Fibroblast of peridontal ligament (primary cell): ENCODE results near the gene ZNF408.
"Not testable (repeated sequence)": the region's sequence is repeated elsewhere in the genome, so short reads cannot be mapped to it uniquely, and the experiment has no call there.

Experiments used
- DNase-seq: peaks from one replicate; pipeline ENCODE4 v3.0.0-alpha.2; 2010; ENCODE audit errors: extremely low read depth

ZNF408 gene

GRCh38 chr11:46700241-46701077 lies at the start of gene ZNF408, which contains the start of gene ARHGAP1:
Gene ZNF408, plus strand, starts transcription at chr11:46701031. Its CDS starts 17 bp downstream, at chr11:46701048.
Gene ARHGAP1, minus strand, starts transcription at chr11:46700619. Its CDS starts 4,512 bp downstream, at chr11:46696107.
- DNase-seq, result peak; percentile 98

DNA sequence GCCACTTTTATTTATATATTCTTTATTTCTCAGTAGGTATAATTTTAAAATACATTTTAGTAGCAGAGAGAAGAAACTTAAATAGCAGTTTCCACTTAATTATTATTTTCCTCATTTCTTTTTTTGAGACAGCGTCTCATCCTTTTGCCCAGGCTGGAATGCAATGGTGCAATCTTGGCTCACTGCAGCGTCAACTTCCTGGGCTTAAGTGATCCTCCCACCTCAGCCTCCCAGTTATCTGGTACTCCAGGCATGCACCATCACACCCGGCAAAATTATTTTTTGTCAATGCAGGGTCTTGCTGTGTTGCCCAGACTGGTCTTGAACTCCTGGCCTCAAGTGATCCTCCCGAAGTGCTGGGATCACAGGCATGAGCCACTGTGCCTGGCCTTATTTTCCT lies 45.2 kb upstream of the ZNF408 start:
- no peak for DNase-seq

DNA sequence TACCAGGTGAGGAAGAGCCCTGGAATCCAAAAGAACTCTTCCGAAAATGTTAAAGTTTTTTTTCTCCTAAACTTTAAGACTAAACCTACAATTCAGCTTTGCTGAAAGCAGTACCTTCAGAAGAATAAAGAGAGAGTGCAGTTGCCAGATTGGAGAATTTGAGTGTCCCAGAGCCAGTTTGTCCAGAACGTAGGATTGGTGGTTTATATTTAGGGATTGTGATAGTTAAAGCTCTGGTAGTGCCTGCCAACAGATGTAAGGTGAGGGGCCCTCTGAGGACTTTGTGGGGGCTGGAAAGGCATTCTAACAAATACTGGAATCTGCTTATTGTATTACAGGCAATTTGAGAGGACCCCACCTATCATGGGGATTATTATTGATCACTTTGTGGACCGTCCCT lies 43.6 kb upstream of the ZNF408 start:
- DNase-seq, result no peak

- peak; percentile 92 for DNase-seq
Measured at GRCh38 chr11:46658259-46658658, 42.6 kb upstream of the ZNF408 start.

GRCh38 chr11:46659908-46660307 lies 40.9 kb upstream of the ZNF408 start:
- peak; percentile 89 for DNase-seq

DNA sequence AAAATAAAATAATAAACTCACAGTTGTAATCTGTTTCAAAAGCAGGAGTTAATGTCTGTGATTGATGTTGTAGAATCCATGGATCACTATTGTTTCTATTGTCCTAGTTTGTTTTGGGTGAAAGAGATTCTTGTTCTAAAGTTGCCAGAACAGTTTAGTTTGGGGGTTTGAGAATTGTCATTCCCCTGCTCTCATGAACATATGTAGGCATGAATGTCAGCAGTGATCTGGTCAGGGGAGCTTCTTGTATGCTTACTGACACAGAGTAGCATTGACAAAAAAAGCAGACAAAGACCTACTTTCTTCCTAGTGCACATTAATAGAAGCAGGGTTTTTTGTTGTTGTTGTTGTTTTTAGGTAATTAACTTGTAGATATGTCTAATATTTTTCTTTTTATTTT lies 39.0 kb upstream of the ZNF408 start:
- DNase-seq, result no peak

- no peak for DNase-seq
Measured at GRCh38 chr11:46662366-46662765, 38.5 kb upstream of the ZNF408 start.

DNA sequence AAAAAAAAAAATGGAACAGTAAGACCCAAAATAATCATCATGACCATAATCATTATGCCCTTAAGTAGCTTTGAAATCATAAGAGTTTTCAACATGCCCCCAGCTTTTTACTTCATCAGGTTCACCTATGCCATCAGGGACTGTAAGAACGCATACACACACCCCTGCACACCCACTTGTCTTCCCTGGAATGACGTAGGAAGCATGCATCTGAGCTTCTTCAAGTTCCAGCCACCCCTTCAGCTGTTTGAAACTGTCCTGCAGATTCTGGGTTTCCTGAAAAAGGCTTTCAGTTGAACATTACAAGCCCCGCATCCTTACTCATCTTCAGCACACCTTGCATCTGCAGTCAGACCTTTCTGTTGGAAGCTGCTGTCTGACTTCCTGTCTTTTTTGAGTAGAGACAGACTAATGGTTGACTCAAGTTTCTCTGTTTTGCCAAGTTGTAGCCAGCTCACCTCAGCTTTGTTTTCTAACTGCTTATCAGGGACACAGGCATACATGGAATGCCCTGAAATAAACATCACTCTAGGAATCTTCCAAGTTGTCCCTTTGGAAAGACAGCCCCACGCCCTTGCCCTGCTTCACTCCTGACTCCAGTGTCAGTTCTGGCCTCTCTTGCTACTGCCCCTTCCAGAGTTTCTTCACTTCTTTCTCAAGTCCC lies 37.4 kb upstream of the ZNF408 start:
- DNase-seq, result no peak

DNA sequence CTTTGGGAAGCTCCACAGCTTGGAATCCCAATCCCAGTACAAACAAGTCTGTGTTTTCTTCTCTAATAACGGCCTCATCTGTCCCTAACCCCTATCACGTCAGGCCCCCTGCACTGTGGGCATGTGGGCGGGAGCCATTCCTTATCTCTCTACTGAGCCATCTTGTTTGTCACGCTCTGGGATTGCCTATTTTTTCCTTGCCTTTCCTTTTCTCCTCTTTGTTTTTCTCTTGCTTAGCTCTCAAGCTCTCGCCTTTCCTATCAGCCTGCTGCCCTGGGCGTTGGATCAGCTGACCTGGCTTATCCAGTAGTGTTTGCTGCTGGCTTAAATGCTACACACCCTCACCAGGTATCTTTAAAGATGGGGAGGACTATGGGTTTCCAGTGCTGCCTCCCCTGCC lies 36.2 kb upstream of the ZNF408 start:
- no peak for DNase-seq

- no peak for DNase-seq
Measured at GRCh38 chr11:46665356-46665755, 35.5 kb upstream of the ZNF408 start.

DNA sequence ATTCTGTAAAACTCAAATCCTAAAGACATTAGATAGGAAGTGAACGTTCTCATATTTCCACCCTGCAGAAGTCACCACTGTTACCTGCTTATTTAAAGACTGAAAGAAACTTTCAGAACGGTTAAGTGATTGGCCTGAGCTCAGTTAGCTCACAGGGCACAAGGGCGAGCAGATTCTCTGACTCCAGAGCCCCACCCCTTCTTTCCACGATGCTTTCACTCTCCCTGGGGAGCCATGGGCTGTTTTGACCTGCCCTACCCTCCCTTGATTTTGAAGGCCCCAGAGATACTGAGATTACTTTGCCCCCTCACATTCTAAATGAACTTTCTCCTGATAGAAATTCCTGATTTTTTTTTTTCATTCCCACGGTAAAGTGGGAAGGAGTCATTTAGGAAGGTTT lies 34.3 kb upstream of the ZNF408 start:
- peak; percentile 41 for DNase-seq

GRCh38 chr11:46667043-46667481 lies 33.8 kb upstream of the ZNF408 start:
- no peak for DNase-seq

DNA sequence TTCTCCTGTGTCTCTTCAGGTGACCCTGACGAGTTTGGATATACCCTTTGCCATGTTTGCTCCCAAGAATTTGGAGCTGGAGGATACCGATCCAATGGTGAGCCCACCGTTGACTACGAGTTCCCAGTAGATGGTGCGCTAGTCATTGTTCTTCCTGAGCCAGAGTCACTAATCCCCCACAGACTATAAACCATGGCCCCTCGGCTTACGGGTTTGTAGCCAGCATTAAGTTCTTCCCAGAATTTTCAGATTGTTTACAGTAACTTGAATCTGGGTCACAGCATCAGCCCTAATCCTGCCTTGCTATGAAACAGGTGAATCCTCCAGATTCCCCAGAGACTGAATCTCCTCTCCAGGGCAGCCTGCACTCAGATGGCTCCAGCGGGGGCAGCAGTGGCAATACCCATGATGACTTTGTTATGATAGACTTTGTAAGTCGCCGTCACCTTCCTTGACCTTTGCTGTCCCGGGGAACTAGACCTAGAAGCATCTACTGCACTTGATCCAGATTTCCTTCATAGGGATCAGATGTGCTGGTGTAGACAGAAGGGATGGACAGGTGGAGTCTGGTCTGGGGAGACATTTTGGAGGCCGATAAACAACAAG lies 32.2 kb upstream of the ZNF408 start:
- DNase-seq, result no peak

- no peak for DNase-seq
Measured at GRCh38 chr11:46669711-46670139, 31.1 kb upstream of the ZNF408 start.

GRCh38 chr11:46670521-46670920 lies 30.3 kb upstream of the ZNF408 start:
- not testable (repeated sequence) for DNase-seq

DNA sequence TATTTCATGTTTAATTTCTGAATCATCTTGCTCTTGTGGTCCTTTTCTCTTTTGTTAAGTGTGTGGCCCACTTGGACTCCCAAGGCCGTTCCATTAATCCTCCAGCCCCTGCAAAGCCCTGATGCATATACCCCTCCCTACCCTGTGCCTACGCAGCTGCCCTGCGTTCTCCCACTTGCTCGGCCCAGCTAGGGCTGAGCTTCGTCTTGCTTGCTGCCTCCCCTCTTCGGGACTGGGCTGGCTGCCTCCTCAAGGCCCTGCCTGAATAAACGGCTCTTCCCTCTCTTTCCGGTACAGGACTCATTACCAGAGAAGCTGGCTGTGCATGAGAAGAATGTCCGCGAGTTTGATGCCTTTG lies 28.9 kb upstream of the ZNF408 start:
- no peak for DNase-seq

DNA sequence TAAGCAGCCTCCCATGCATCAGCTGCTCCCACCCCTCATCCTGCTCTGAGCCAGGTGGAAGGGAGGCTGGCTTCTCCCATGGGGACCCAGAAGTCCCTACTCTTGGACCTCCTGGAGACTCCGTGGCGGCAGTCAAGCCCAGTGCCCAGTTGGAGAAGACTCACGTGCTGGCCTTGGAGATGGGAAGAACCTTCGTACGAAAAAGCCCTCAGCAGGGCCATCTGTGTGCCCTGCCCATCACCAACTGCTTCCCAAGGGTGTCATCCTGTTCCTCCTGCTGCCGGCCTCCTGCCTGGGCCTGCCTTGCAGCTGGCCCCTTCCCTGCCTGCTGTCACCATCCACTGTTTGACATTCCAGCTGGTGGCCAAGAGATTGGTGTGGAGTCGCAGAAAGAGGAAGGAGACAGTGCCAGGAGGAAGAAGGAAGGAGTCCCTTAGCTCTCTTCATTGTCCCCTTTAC lies 28.4 kb upstream of the ZNF408 start:
- DNase-seq, result no peak

- DNase-seq, result no peak
Measured at GRCh38 chr11:46673713-46674462, 26.9 kb upstream of the ZNF408 start.

GRCh38 chr11:46674463-46675287 lies 26.2 kb upstream of the ZNF408 start:
- no peak for DNase-seq

DNA sequence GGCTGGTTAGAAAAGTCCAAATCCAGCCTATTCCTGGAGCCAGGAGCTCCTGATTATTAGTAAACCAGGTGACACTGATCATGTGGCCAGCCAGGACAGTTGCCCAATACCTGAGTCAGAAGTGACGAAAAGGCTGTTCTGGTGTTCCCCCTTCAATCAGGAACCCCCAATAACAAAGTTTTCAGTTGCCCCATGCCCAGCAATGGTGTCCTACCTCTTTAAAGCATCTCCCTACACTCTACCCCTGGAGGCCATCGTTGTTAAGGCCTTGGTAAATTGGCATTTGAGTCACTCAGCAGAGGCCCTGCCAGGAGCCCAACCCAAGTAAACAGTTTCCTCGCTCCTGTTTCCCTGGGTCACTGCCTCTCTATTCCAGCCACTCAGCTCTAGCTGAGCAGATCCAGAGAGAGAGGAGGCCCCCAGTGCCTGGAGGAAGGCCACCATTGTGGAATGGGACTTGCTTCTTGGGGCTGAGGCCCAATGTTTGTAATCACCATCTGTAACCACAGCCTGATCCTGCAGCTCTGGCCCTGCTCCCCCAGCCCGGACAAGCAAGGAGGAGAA lies 25.5 kb upstream of the ZNF408 start:
- peak; percentile 93 for DNase-seq

DNA sequence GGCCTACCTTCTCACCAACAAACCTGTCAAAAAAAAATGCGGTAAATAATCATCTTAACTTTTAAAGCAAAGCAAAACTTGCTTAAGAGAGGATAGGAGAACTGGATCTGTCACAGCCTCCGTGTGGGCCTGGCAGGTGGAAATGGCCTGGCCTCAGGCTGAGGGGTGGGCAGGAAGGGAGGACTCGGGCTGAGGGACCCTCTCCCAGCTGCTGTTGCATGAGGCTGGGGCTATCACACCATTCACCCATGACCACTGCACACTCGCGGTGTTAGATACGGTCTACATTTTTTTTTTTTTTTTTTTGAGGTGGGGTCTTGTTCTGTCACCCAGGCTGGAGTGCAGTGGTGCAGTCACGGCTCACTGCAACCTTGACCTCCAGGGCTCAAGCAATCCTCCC lies 24.9 kb upstream of the ZNF408 start:
- no peak for DNase-seq
